Ovary (tissue), 9 donors: ENCODE results near the gene XXYLT1. TPM values are rescaled to one million over a fixed set of nuclear protein-coding genes. Genes with fewer than 3 reads are reported as not detected.

Experiments used
- DNase-seq, 5 donors: peaks; one replicate each; pipeline ENCODE4 v3.0.0-alpha.2; 2019 to 2020
- H3K27ac ChIP-seq, 2 donors: fragments of 200-600 bp; one replicate each; pipeline versions ENCODE4 v1.5.1 to v1.8.0; 2019 to 2022
- H3K27me3 ChIP-seq: fragments of 200-600 bp; one replicate; pipeline ENCODE4 v1.8.0; 2022
- H3K36me3 ChIP-seq: fragments of 200-600 bp; sonication (generic); one replicate; pipeline ENCODE4 v1.5.1; 2019
- H3K4me1 ChIP-seq: one replicate; pipeline ENCODE4 v1.8.1; 2013; ENCODE audit warnings: mild to moderate bottlenecking, moderate library complexity; ENCODE audit not compliant: insufficient read depth
- H3K4me3 ChIP-seq: fragments of 200-600 bp; sonication (generic); one replicate; pipeline ENCODE4 v1.5.1; 2017
- H3K9me3 ChIP-seq, 2 donors: fragments of 200-600 bp in 1 of 2; sonication (generic) in 1 of 2; one replicate each; pipeline versions ENCODE4 v1.5.1 to v1.8.1; 2013 to 2019; ENCODE audit warnings: mild to moderate bottlenecking in 1 of 2, moderate library complexity in 1 of 2
- EP300 ChIP-seq: sonication (generic); formaldehyde crosslinking; IDR thresholded peaks from one replicate; pipeline ENCODE4 v1.6.1; 2017; ENCODE audit warnings: antibody characterized with exemption
- POLR2A ChIP-seq: fragments of 450-650 bp; IDR thresholded peaks from one replicate; pipeline ENCODE4 v1.6.1; 2017; ENCODE audit warnings: antibody characterized with exemption, mild to moderate bottlenecking, moderate library complexity
- WGBS, 3 donors: extraction: QIAGEN DNeasy Blood & Tissue Kit in 1 of 3; methylation state at CpG; one replicate each; pipeline versions ENCODE4 v1.1.5 to v1.1.7; 2013 to 2017; 5-methylcytosine and 5-hydroxymethylcytosine counted together
- intact Hi-C, 4 donors: fragments of 100-400 bp; cut with DNase I; formaldehyde crosslinking; loops; one replicate each; pipeline versions ENCODE4 v1.11.0 to v1.15.1; 2022 to 2023
- polyA plus RNA-seq, 2 donors: library from polyadenylated mRNA; stranded (reverse); fragments of 200-250 nt in 1 of 2; fragments of 350-450 nt in 1 of 2; fragmentation: Illumina TruSeq in 1 of 2; extraction: RNeasy Lipid Tissue Mini Kit (QIAGEN cat#74804) in 1 of 2; gene quantifications; one replicate each; pipeline ENCODE4 v1.2.3, GENCODE V29; 2013 to 2014
- total RNA-seq, 7 donors: library from RNA; depleted of rRNA in 2 of 7; stranded (reverse); fragments of >200 nt in 2 of 7; fragmentation: NEBNext Ultra II Directional in 3 of 7; extraction: Animal tissue kit (Norgen Biotek cat#: 25700) in 3 of 7; gene quantifications; one replicate each; pipeline versions ENCODE4 v1.1.0 to v1.2.4, GENCODE V29; 2016 to 2023
- TF ChIP-seq, protein P1 (sequence below), 3 donors: fragments of 450-650 bp in 2 of 3; fragments of 200-600 bp in 1 of 3; IDR thresholded peaks; one replicate each; pipeline versions ENCODE4 v1.5.1 to v1.8.0; 2016 to 2022; ENCODE audit warnings: antibody characterized with exemption in 3 of 3, mild to moderate bottlenecking in 1 of 3
- donor health status: DM: no; HTN: no; CAD: no; lungs with moderate emphysema.
- donor health status: DM: no; HTN: no; CAD: no.
- donor health status: Bipolar disorder and iron deficiency.
- donor health status: DM: yes; HTN: yes; CAD: no.
- donor health status: DM: no; HTN: no; CAD: no.
- donor health status: DM: yes; HTN: yes; CAD: no.

The XXYLT1 gene
- total and polyA plus RNA-seq, 9 donors: 5.6 to 13.6 (median 10.2) TPM

- Histone ChIP-seq H3K4me3 (no peak overlapping the region), H3K36me3 (no peaks in the 10 kb centered on the region), H3K9me3 (no peaks in the 10 kb centered on the region), H3K27ac (no peak overlapping the region), H3K27me3 (no peaks in the 10 kb centered on the region), H3K4me1 (no peaks in the 10 kb centered on the region)
- WGBS, 3 donors: 85 to 87% (median 87%) methylated on average over 24 of the region's 24 CpGs
- TF ChIP-seq, protein P1, sequence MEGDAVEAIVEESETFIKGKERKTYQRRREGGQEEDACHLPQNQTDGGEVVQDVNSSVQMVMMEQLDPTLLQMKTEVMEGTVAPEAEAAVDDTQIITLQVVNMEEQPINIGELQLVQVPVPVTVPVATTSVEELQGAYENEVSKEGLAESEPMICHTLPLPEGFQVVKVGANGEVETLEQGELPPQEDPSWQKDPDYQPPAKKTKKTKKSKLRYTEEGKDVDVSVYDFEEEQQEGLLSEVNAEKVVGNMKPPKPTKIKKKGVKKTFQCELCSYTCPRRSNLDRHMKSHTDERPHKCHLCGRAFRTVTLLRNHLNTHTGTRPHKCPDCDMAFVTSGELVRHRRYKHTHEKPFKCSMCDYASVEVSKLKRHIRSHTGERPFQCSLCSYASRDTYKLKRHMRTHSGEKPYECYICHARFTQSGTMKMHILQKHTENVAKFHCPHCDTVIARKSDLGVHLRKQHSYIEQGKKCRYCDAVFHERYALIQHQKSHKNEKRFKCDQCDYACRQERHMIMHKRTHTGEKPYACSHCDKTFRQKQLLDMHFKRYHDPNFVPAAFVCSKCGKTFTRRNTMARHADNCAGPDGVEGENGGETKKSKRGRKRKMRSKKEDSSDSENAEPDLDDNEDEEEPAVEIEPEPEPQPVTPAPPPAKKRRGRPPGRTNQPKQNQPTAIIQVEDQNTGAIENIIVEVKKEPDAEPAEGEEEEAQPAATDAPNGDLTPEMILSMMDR (IDR thresholded peaks at IDR 0.05): no peak
- TF ChIP-seq POLR2A (no peak), EP300 (no peak)
- no peak for DNase-seq
- intact Hi-C loops: no loop called here
Measured at GRCh38 chr3:195115600-195116406, 155.2 kb downstream of the XXYLT1 start.

GRCh38 chr3:195114786-195115599 is 156.0 kb downstream of the XXYLT1 start:
- H3K27me3 ChIP-seq: no peaks in the 10 kb centered on the region
- DNase-seq: no peak
- WGBS, 3 donors: 88 to 94% (median 89%) methylated on average over 31 of the region's 31 CpGs
- H3K36me3 ChIP-seq: no peaks in the 10 kb centered on the region
- no peak overlapping the region for H3K4me3 ChIP-seq
- intact Hi-C loops: no loop called here
- TF ChIP-seq POLR2A: no peak
- TF ChIP-seq, protein P1 (IDR thresholded peaks at IDR 0.05): no peak
- H3K9me3 ChIP-seq: no peaks in the 10 kb centered on the region
- H3K27ac ChIP-seq: no peak overlapping the region
- no peaks in the 10 kb centered on the region for H3K4me1 ChIP-seq

DNA sequence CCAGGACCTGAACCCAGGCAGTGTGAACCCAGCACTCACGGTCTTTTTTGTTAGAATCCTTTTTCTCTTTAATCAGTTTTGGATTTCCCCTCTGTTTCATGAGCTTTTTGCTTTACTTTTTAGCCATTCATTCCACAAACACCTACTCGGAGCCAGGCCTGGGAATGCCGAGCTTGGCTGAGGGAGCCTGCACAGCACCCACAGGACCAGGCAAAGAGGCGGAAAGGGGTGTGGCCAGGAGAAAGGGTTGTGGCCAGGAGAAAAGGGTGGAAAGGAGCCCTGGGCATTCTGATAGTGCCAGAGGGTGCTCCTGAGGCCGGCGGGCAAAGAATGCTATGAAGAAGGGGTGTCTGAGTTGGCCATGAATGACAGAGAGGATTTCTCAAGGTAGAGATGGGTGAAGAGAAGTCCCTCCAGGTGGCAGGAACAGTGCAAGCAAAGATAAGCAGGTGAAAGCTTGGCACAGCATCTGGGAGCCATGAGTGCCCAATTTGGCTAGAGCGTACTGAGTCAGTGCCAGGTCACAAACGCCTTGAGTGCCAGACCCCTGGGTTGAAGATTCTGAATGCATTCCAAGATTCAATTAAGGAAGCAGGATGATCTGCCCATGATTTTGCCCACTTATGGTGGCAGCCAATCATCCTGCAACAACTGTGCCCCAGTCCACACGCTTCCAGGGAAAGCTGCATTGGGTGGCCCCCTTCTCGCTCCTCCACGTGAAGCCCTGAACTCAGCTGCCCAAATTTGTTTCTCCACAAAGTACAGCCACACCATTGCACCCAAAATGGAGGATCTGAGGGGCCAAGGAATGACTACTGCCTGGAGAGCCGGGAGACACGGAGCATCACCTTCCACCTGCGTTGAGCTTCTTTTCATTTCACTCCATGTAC is 157.2 kb downstream of the XXYLT1 start:
- Histone ChIP-seq H3K27ac (no peak overlapping the region), H3K36me3 (no peaks in the 10 kb centered on the region), H3K9me3 (no peaks in the 10 kb centered on the region), H3K4me3 (no peak overlapping the region), H3K27me3 (no peaks in the 10 kb centered on the region), H3K4me1 (no peaks in the 10 kb centered on the region)
- intact Hi-C loops: no loop called here
- TF ChIP-seq POLR2A (no peak), EP300 (no peak)
- TF ChIP-seq, protein P1 (IDR thresholded peaks at IDR 0.05): no peak
- no peak for DNase-seq
- 79 to 83% (median 82%) methylated on average over 14 of the region's 14 CpGs for WGBS, 3 donors

DNA sequence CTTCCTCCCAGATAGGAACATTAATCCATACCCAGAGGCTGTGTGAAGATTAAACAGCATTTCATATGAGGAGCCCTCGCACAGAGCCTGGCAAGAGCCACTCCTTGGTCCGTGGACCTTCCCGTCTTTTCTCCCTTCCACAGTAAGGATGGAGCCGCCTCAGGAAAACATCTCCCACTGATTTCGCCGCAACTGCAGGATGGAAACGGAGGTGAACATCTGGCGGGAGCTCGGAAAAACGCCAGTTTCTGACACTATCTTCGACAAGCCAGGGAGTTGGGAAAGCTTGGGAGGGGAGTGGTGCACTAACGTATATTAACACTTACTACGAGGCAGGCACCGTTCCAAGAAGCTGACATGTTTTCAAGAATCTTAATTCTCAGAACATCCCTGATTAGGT is 157.9 kb downstream of the XXYLT1 start:
- H3K4me3 ChIP-seq: no peak overlapping the region
- H3K27ac ChIP-seq: no peak overlapping the region
- peak in 1 of 5 donors; percentile 33 for DNase-seq
- 19 to 46% (median 29%) methylated on average over 14 of the region's 14 CpGs for WGBS, 3 donors
- no peaks in the 10 kb centered on the region for H3K9me3 ChIP-seq
- H3K36me3 ChIP-seq: no peaks in the 10 kb centered on the region
- H3K4me1 ChIP-seq: no peaks in the 10 kb centered on the region
- TF ChIP-seq POLR2A (no peak), EP300 (no peak)
- TF ChIP-seq, protein P1 (IDR thresholded peaks at IDR 0.05): no peak
- H3K27me3 ChIP-seq: no peaks in the 10 kb centered on the region
- intact Hi-C loops: no loop called here
